IMR-90 (cell line): Measurements from ENCODE around the gene GPR108. TPM values are rescaled to one million over a fixed set of nuclear protein-coding genes. Genes with fewer than 3 reads are reported as not detected.

Experiments
- ATAC-seq: fragments of 200-7000 bp; cut with Tn5 transposase; 2 replicates; pipeline ENCODE4 v1.9.1; 2020; ENCODE audit warnings: low read depth, mild to moderate bottlenecking, moderate library complexity
- BruUV-seq: library from RNA; stranded (reverse); fragments of 400-500 nt; replicated peaks from 2 replicates; lab custom pipeline; 2021; lab: Mats Ljungman, UMichigan
- CTCF ChIA-PET: fragments of 300-600 bp; formaldehyde crosslinking; extraction: SDS; loops from one replicate; lab custom pipeline; 2021; ENCODE audit warnings: antibody characterized with exemption; lab: Yijun Ruan, JAX
- POLR2A ChIA-PET: fragments of 300-600 bp; sonication (Branson Sonifier 250); formaldehyde crosslinking; loops from one replicate; lab custom pipeline; 2022; ENCODE audit warnings: antibody characterized with exemption; ENCODE audit not compliant: unreplicated experiment; lab: Charles Lee
- DNase-seq: peaks from one replicate; pipeline ENCODE4 v3.0.0; 2013
- H2AFZ ChIP-seq: replicated peaks from 2 replicates; pipeline ENCODE3; 2013; ENCODE audit warnings: low read length, mild to moderate bottlenecking; ENCODE audit not compliant: poor library complexity
- H2AK5ac ChIP-seq: 2 replicates; pipeline ENCODE4 v1.6.1; 2013; ENCODE audit warnings: low read depth, low read length, inconsistent platforms
- H2AK9ac ChIP-seq: replicated peaks from 2 replicates; pipeline ENCODE3; 2013; ENCODE audit warnings: mild to moderate bottlenecking, low read depth, low read length, moderate library complexity; ENCODE audit not compliant: poor library complexity
- H2BK120ac ChIP-seq: 2 replicates; pipeline ENCODE4 v1.6.1; 2013; ENCODE audit warnings: low read depth, low read length, inconsistent platforms
- H2BK15ac ChIP-seq: 3 replicates; pipeline ENCODE4 v1.6.1; 2013; ENCODE audit warnings: low read depth, low read length, inconsistent platforms
- H2BK20ac ChIP-seq: 2 replicates; pipeline ENCODE4 v1.6.1; 2013; ENCODE audit warnings: low read depth, mild to moderate bottlenecking, inconsistent platforms, low read length, moderate library complexity
- H2BK5ac ChIP-seq: 2 replicates; pipeline ENCODE4 v1.6.1; 2013; ENCODE audit warnings: mild to moderate bottlenecking, low read depth, low read length, inconsistent platforms; ENCODE audit not compliant: poor library complexity, severe bottlenecking
- H3K14ac ChIP-seq: replicated peaks from 2 replicates; pipeline ENCODE4 v1.6.1; 2013; ENCODE audit warnings: low read depth, low read length, inconsistent platforms
- H3K18ac ChIP-seq: 2 replicates; pipeline ENCODE4 v1.6.1; 2013; ENCODE audit warnings: low read depth, low read length, control low read depth
- H3K23ac ChIP-seq: 2 replicates; pipeline ENCODE4 v1.6.1; 2013; ENCODE audit warnings: low read depth, low read length, inconsistent platforms
- H3K27ac ChIP-seq: 2 replicates; pipeline ENCODE4 v1.5.1; 2013; ENCODE audit warnings: mild to moderate bottlenecking, control low read depth, low read length; ENCODE audit not compliant: insufficient read depth
- H3K27me3 ChIP-seq: 2 replicates; pipeline ENCODE4 v1.6.1; 2013; ENCODE audit warnings: low read length; ENCODE audit not compliant: control insufficient read depth, insufficient read depth
- H3K36me3 ChIP-seq: 2 replicates; pipeline ENCODE4 v1.6.1; 2013; ENCODE audit warnings: low read length, mixed read lengths; ENCODE audit not compliant: control insufficient read depth, insufficient read depth
- H3K4ac ChIP-seq: 2 replicates; pipeline ENCODE4 v1.6.1; 2013; ENCODE audit warnings: low read depth, low read length, inconsistent platforms
- H3K4me1 ChIP-seq: 2 replicates; pipeline ENCODE4 v1.6.1; 2013; ENCODE audit warnings: low read length, mixed read lengths; ENCODE audit not compliant: control insufficient read depth, insufficient read depth
- H3K4me2 ChIP-seq: 2 replicates; pipeline ENCODE4 v1.6.1; 2013; ENCODE audit warnings: low read depth, mild to moderate bottlenecking, control low read depth, low read length, moderate library complexity
- H3K4me3 ChIP-seq: 2 replicates; pipeline ENCODE4 v1.5.1; 2013; ENCODE audit warnings: low read depth, mild to moderate bottlenecking, control low read depth, low read length, moderate library complexity; ENCODE audit not compliant: insufficient read depth
- H3K56ac ChIP-seq: 2 replicates; pipeline ENCODE4 v1.6.1; 2013; ENCODE audit warnings: low read length, inconsistent platforms; ENCODE audit not compliant: insufficient read depth; ENCODE audit errors: extremely low read depth
- H3K79me1 ChIP-seq, 2 experiments: 2 replicates each; pipeline ENCODE4 v1.6.1; 2013; ENCODE audit warnings: low read length in 2 of 2, inconsistent platforms in 1 of 2, low read depth in 1 of 2
- H3K9ac ChIP-seq: 2 replicates; pipeline ENCODE4 v1.6.1; 2013; ENCODE audit warnings: low read depth, low read length, control low read depth
- H3K9me1 ChIP-seq: 2 replicates; pipeline ENCODE4 v1.6.1; 2013; ENCODE audit warnings: low read length, inconsistent platforms; ENCODE audit not compliant: insufficient read depth
- H3K9me3 ChIP-seq: 2 replicates; pipeline ENCODE4 v1.6.1; 2013; ENCODE audit warnings: low read length; ENCODE audit not compliant: control insufficient read depth, insufficient read depth
- H4K20me1 ChIP-seq: 2 replicates; pipeline ENCODE4 v1.6.1; 2013; ENCODE audit warnings: low read length, inconsistent platforms; ENCODE audit not compliant: insufficient read depth
- H4K5ac ChIP-seq: 2 replicates; pipeline ENCODE4 v1.6.1; 2013; ENCODE audit warnings: mild to moderate bottlenecking, low read depth, low read length, control low read depth
- H4K8ac ChIP-seq, 2 experiments: 2 replicates each; pipeline ENCODE4 v1.6.1; 2013; ENCODE audit warnings: low read depth in 2 of 2, low read length in 2 of 2, control low read depth in 1 of 2, inconsistent platforms in 1 of 2
- H4K91ac ChIP-seq: 2 replicates; pipeline ENCODE4 v1.6.1; 2013; ENCODE audit warnings: low read depth, low read length, inconsistent platforms; ENCODE audit not compliant: insufficient read depth
- BHLHE40 ChIP-seq: fragments of 150-350 bp; IDR thresholded peaks from 2 replicates; pipeline ENCODE4 v1.6.1; 2016; ENCODE audit warnings: mild to moderate bottlenecking, low read depth, low read length
- CEBPB ChIP-seq: IDR thresholded peaks from 2 replicates; pipeline ENCODE4 v1.6.1; 2012; ENCODE audit warnings: low read depth, low read length, improper control_type of control experiment
- CTCF ChIP-seq: conservative IDR thresholded peaks from 2 replicates; pipeline ENCODE4 v1.5.1; 2012; ENCODE audit warnings: mild to moderate bottlenecking, low read depth, low read length, improper control_type of control experiment
- FOS ChIP-seq: fragments of 150-350 bp; IDR thresholded peaks from 2 replicates; pipeline ENCODE4 v1.6.1; 2016; ENCODE audit warnings: low read depth, low read length
- MAFK ChIP-seq: IDR thresholded peaks from 2 replicates; pipeline ENCODE4 v1.6.1; 2012; ENCODE audit warnings: low read depth, low read length, improper control_type of control experiment
- MAZ ChIP-seq: IDR thresholded peaks from 2 replicates; pipeline ENCODE4 v1.6.1; 2012; ENCODE audit warnings: low read depth, mild to moderate bottlenecking, low read length, improper control_type of control experiment, moderate library complexity, borderline replicate concordance
- MXI1 ChIP-seq: IDR thresholded peaks from 2 replicates; pipeline ENCODE4 v1.6.1; 2012; ENCODE audit warnings: low read depth, mild to moderate bottlenecking, low read length, moderate library complexity, borderline replicate concordance
- POLR2A ChIP-seq: IDR thresholded peaks from 2 replicates; pipeline ENCODE4 v1.6.1; 2012; ENCODE audit warnings: mild to moderate bottlenecking, low read depth, low read length
- RAD21 ChIP-seq: IDR thresholded peaks from 2 replicates; pipeline ENCODE4 v1.6.1; 2012; ENCODE audit warnings: low read length, improper control_type of control experiment
- RCOR1 ChIP-seq: IDR thresholded peaks from 2 replicates; pipeline ENCODE4 v1.6.1; 2012; ENCODE audit warnings: mild to moderate bottlenecking, low read length, improper control_type of control experiment; ENCODE audit not compliant: insufficient replicate concordance
- USF2 ChIP-seq: fragments of 150-350 bp; IDR thresholded peaks from 2 replicates; pipeline ENCODE4 v1.6.1; 2017; ENCODE audit warnings: mild to moderate bottlenecking, antibody characterized with exemption, low read length, low read depth
- WGBS, 2 experiments: methylation state at CpG; one replicate each; pipeline versions ENCODE4 v1.1.5 to v1.1.7; 2013; ENCODE audit warnings: missing lambda C conversion rate in 2 of 2; ENCODE audit not compliant: insufficient read length in 1 of 2; ENCODE audit errors: extremely low coverage in 2 of 2; 5-methylcytosine and 5-hydroxymethylcytosine counted together
- dilution Hi-C: fragments of 300-500 bp; cut with HindIII; formaldehyde crosslinking; loops from one replicate; pipeline ENCODE4 v1.14.3; 2018; ENCODE audit warnings: low sequenced_read_pairs; ENCODE audit not compliant: unreplicated experiment
- in situ Hi-C: fragments of 300-500 bp; cut with MboI; formaldehyde crosslinking; loops from 3 replicates; pipeline ENCODE4 v1.14.3; 2019; ENCODE audit warnings: low sequenced_read_pairs, inconsistent platforms, mixed read lengths
- intact Hi-C: fragments of 100-400 bp; cut with micrococcal nuclease; formaldehyde crosslinking; loops from 2 replicates; pipeline ENCODE4 v1.10.0; 2022
- polyA plus RNA-seq, 3 experiments: library from polyadenylated mRNA; depleted of rRNA; stranded (reverse); fragments of >200 nt; gene quantifications; 2 replicates each; pipeline ENCODE4 v1.2.3, GENCODE V29; 2012; ENCODE audit warnings: low replicate concordance in 1 of 3
- total RNA-seq: library from RNA; depleted of rRNA; stranded (reverse); fragments of >200 nt; gene quantifications from 2 replicates; pipeline ENCODE4 v1.2.3, GENCODE V29; 2012

GPR108 gene
- total and polyA plus RNA-seq, 2 of the 4 experiments (the other 2 are of a cell fraction): 28.0 to 38.9 TPM

GRCh38 chr19:6767081-6767356 lies 29.6 kb upstream of the GPR108 start:
- H2AK5ac ChIP-seq: no peak overlapping the region
- no peaks in the 10 kb centered on the region; the same call in 1 of the 2 replicates for H3K27me3 ChIP-seq
- H2BK120ac ChIP-seq: no peak overlapping the region
- H4K8ac ChIP-seq: no peak overlapping the region
- dilution Hi-C loops: no loop called here
- peak overlapping the region; percentile 37 for H2AK9ac ChIP-seq
- DNase-seq: no peak
- 0 out of 2 replicates have a peak, but pooled peaks cover 5% of the 10 kb centered on the region for H3K9me1 ChIP-seq
- no peaks in the 10 kb centered on the region for H4K20me1 ChIP-seq
- H3K4ac ChIP-seq: no peak overlapping the region
- no peaks in the 10 kb centered on the region for H3K79me1 ChIP-seq
- peak overlapping the region; percentile 49 for H3K4me2 ChIP-seq
- no peak overlapping the region for H3K18ac ChIP-seq
- ChIA-PET CTCF (no interaction called here), POLR2A (no interaction called here)
- H3K27ac ChIP-seq: no peak overlapping the region
- no peak overlapping the region for H3K9ac ChIP-seq
- H3K23ac ChIP-seq: no peak overlapping the region
- no peak overlapping the region for H2BK15ac ChIP-seq
- H3K4me1 ChIP-seq: no peaks in the 10 kb centered on the region
- ATAC-seq: no peak
- H3K14ac ChIP-seq: no peak overlapping the region
- no TSS peak for BruUV-seq
- in situ Hi-C loops: no loop called here
- H3K36me3 ChIP-seq: no peaks in the 10 kb centered on the region
- WGBS, 2 experiments: 5% methylated on average over 7 of the region's 15 CpGs; no CpG with 5 or more reads in 1 of the 2 experiments
- no peak overlapping the region for H4K5ac ChIP-seq
- intact Hi-C loops: no loop called here
- H3K4me3 ChIP-seq: no peak overlapping the region
- no peak overlapping the region for H2BK5ac ChIP-seq
- no peaks in the 10 kb centered on the region for H3K9me3 ChIP-seq
- TF ChIP-seq USF2 (no peak), MXI1 (no peak), MAFK (no peak), BHLHE40 (no peak), POLR2A (no peak), RAD21 (no peak), MAZ (no peak), CTCF (no peak), RCOR1 (no peak), FOS (no peak), CEBPB (no peak)
- H4K91ac ChIP-seq: no peak overlapping the region
- no peak overlapping the region for H3K56ac ChIP-seq
- no peak overlapping the region for H2BK20ac ChIP-seq
- H2AFZ ChIP-seq: peak overlapping the region; percentile 81
